NCI-H1417 treated with DMSO at 0.1 percent for 48 hours (cell line): ENCODE data around the gene MEG3.

Experiments
- DNase-seq: peaks from one replicate; lab custom pipeline; 2025; lab: John Stamatoyannopoulos, UW

MEG3 gene

DNA sequence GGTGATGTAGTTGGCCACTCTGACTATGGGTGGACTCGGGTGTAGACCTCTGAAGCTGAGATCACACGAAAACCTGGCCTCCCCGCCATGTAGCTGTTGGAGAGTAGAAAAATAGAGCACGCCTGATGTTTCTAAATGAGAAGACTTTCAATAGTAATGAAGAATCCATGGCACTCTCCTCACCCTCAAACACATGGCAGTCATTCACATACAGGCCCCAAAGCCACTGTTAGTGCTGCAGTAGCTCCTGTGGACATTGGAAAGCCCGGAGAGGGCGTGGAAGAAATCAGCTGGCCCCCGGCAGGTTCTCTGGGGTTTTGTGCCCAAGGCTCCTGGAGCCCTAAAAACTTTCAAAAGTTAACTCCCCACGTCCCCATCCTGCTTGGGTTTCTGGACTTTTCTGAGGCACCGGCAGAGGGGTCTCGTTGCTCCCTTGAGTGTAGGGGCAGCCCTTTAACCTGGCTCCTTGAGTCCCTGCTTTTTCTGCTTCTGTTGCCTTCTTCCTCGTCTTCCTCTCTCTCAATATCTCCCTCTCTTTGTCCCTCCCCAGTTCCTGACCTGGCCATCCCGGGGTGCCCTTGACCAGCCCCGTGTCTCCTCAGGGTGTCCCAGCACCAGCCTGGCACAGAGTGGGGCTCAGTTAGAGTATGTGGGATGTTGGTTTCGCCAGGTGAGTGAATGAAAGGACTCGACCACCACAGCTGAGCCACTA lies 8.3 kb downstream of the MEG3 start:
- DNase-seq: no peak

DNA sequence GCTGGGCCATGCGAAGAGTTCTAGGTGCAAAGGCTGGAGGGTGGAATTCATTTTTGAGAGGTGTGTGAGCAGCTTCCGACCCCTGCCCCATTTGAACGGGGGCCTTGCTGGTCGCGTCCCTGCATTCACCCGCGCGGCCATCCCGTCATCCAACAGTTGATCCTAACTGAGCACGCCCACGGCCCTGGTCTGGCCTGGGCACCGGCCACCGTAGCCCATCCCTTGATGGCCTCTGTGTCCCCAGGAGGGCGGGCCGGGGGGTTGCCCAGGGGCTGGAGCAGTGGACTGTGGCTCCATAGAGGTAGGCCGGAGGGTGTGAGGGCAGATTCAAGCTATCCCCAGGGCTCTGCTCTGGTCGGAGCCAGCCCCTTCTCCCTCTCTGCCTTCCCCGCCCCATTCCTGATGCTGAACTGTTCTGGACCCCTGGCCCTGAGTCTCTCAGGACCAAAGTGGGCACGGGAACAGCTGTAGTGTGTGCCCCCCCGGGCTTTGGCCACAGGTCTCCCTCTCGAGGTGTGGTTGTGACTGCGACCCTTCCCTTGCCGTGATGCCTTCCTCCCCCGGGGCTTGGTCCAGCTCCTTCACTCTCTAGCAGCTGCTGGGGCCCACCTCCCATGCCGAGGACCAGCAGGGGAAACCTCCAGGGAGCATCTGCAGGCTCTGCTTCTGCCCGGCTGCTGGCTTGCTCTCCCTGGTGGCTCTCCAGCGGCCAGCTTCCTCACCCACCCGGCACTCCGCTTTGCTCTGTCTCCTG lies 9.1 kb downstream of the MEG3 start:
- no peak for DNase-seq

DNA sequence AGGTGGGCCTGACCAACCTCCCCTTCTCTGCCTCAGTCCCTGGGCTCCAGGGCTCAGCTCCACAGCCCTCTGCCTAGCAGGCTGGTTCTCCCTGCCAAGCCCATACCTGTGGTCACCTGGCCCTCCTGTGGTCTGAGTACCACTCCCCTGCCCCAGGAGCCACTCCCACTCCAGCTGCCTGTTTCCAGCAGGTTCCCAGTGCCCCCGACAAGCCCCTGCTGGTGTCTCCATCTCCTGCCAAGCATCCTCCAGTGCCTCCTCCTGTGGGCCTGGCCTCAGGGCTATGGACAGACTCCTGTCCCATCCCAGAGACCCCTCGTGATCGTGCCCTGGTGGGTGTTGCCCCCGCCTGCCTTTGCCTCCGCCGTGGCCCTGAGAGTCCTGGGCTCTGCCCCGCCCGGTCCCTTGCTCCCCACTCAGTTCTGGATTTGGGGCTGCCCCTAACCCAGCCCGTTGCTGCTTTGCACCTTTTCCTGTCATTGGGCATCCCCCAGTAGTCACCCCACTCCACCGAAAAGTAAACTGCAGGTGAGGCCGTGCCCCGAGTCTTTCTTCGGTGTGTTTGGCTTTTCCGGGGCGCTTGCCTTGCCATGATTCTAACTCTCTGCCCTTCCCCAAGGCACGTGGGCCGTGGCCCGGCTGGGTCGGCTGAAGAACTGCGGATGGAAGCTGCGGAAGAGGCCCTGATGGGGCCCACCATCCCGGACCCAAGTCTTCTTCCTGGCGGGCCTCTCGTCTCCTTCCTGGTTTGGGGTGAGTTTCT lies 9.8 kb downstream of the MEG3 start:
- no peak for DNase-seq

DNA sequence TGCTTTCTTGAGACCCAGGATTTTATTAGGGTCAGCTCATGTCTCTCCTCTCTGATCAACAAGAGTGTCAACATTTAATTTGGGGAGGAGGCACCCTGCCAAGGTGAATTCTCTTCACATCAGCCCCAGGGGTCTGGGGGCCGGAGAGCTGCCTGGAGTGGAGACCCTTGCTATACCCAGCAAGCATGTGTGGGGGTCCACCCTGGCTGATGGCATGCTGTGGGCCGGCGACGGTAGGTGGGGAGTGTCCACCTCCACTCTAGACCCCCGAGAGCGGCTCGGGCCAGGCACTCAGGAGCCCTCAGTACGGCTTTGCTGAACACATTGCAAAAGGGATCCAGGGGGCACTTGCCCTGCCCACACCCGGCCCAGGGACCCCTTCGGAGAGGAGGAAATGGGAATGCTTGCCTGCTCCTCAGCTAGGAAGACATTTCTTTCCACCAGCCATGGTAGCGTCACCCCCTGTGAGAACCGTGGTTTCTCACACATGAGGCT lies 10.4 kb downstream of the MEG3 start:
- no peak for DNase-seq

- DNase-seq: no peak
Measured at GRCh38 chr14:100836941-100837804, 11.3 kb downstream of the MEG3 start.

DNA sequence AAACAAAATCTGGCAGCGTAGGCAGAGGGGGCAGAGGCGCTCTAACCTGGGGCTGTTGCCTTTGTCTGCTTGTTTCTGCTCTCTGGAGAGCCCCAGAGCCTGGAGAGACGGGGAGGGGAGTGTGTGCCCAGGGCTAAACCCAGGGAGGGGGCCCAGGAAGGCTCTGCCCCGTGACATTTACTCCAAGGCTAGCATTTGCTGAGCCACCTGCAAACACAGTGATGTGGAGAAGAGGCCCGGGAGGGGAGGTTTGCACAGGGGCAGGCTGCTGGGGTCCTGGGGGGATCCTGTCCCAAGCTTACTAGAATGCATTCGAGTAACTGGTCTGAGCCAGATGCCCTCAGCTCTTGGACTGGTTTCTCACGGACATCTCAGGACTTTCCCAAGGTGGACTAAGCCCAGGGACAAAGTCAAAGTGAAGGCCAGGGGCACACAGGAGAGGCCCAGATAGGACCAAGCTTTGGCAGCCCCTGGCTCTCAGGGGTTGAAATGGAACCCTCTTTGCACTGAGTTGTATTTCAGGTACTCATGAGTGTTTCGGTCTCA lies 12.0 kb downstream of the MEG3 start:
- DNase-seq: no peak

DNA sequence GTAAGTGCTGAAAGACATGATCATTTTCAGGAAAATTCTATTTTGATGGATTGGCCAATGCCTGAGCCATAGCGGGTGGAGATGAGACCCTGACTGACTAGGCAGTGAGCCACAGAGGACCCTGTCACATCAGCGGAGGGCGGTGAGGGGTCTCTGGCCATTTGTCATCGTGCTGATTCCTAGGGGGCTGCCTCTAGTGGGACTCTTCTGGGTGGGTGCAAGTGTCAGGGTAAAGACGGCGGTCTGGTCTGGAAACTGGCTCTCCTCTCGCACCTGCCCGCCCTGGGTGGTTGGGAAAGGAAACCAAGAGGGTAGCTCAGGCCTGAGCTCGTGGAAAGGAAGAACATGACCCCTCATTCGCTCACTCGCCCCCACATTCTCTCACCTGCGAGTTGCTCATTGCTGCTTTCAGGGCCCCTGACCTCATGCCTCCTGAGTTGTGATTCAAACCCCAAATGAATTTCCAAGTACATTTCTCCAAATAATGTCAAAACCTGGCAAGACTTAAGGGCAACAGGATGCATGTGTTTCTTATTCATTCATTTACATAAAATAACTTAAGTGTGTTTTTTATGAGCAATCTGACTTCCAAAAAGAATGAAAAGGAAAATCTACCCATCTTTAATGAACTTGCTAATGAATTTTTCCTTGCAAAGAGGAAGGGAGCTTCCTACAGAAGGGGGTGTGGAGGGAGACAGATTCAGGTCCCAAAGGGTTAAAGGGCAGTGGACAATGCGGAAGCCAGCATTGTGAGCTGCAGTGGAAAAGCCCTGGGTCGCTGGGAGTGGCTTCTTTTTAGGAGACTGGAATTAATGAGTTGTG lies 12.8 kb downstream of the MEG3 start:
- DNase-seq: no peak

DNA sequence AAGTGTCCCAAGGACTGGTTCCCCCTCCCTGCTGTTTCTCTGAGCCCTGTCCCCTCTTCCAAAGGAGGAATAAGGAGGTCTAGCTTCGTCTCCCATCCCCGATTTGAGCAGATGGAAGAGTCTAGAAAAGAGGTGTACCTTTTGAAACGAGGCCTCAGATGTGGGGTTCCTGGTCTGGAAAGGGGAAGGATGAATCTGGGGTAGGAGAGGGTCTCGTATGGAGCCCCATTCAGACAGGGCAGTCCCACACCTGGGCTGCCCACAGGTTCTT lies 13.3 kb downstream of the MEG3 start:
- DNase-seq: no peak

DNA sequence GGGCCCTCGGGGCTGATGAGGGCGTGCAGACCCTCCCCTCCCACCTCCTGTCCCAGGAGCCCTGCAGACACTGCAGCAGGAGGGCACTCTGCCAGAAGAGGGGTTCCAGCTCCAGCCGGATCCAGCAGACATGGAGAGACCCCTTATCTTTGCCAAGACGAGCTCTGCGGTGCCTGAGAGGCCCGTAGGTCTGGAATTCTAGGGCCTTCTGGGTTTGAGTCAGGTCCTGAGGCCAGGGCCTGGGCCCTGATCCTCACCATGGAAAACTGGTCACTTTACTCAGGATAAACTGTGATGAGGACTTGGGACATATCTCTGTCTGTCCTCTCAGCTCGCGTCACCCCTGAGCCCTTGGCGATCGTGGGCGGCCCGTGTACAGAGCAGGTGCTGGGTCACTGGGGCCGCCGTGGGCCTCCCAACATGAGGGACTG lies 13.8 kb downstream of the MEG3 start:
- no peak for DNase-seq

DNA sequence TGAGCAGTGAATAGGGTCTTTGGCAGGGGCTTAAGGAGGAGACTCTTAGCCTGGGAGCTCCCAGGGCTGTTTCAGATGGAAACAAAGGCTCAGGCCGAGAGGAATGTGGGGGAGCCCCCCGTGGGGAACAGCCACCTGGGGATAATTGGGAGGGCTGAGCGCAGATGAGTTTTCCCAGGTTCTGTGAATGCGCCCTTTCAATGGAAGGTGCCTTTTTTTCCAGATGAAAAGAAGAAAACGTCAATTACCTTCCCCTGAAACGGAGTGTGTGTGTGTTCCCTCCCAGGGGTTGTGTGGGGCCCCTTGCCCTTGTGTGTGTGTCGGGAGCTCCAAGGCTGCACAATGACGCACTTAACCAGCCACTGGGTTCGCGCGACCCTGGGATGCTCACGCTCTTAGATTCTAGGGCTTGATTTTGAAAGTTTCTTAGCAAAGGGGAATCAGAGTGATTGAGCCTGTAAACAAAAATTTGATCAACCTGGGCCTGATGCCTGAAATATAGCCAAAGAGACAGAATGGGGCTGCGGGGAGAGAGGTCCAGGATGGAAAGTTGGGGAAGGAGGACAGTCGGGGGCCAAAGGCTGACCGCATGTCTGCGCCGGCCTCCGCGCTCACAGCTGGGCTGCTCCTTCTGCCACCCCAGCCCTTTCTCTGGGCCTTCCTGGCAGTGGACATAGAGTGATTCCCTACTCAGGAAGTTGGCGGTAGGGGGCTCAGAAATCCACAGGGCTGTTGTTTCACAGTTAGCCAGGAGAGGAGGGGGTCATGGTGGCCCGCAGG lies 14.6 kb downstream of the MEG3 start:
- DNase-seq: no peak

DNA sequence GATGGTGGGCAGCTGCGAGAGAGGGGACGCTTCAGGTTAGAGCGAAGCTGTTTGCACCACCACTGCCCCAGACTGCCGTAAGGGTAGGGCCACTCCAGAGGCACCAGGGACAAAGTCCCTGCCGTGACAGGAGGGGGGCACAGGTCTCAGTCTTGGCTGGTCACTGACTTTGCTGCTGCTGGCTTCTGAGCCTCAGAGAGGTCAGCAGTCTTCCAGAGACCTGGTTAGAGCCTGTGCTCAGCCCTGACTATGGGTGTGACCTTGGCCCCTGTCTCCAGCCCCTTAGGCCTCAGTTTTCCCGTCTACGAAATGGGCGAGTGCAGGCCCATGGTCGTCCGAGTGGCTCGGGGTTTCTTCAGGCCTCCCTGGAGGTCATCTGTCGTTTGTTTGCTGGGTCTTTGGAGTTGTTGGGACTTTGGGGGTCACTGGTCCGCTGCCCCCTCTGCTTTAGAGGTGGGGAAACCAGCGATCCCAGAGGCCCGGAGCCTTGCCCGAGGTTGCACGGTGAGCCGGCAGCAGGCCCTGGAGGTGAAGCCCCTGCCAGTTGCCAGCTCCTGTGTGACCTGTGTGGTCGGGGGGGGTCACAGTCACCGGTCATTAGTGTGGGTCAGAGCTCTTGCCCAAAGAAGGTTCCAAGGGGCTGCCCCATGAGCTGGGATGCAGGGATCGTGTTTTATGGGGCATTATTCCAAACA lies 15.3 kb downstream of the MEG3 start:
- no peak for DNase-seq

GRCh38 chr14:100841761-100842403 lies 16.0 kb downstream of the MEG3 start:
- DNase-seq: peak; percentile 96

GRCh38 chr14:100842799-100843198 lies 16.9 kb downstream of the MEG3 start:
- no peak for DNase-seq

- no peak for DNase-seq
Measured at GRCh38 chr14:100844082-100844408, 18.1 kb downstream of the MEG3 start.

- DNase-seq: no peak
Measured at GRCh38 chr14:100844421-100844820, 18.5 kb downstream of the MEG3 start.

DNA sequence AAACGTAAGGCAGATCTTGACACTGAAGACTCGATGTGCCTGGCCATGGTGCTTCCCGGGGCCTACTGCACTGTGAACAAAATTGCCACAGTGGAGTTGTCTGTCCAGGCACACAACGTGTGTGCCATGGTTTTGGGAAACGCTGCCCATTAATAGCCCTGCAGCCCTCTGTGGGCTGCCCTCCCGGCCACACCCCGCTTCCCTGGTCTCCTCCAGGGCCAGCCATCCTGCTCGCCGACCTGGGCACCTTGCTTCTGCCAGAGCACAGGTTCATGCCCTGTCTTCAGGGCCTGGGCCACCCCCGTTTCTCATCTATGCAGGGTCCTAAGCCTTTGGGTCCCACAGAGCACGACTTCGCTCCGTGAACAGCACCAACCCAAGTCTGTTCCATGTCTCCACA lies 18.9 kb downstream of the MEG3 start:
- no peak for DNase-seq

DNA sequence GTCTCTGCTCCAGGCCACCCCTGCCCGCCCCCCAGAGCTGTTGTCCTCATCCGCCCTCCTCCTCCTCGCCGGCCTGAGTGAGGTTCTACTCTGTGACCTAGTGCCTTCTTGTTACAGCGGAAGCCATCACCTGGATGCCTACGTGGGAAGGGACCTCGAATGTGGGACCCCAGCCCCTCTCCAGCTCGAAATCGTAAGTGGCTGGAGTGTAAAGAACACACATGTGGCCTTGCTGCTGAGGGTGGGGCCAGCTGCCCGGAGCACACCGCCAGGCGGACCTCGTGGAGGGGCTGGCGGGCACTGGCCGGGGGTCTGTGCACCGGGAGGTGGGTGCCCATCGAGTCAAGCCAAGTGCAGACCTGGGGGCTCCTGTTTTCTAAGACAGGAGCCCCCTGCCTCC lies 19.4 kb downstream of the MEG3 start:
- DNase-seq: no peak

DNA sequence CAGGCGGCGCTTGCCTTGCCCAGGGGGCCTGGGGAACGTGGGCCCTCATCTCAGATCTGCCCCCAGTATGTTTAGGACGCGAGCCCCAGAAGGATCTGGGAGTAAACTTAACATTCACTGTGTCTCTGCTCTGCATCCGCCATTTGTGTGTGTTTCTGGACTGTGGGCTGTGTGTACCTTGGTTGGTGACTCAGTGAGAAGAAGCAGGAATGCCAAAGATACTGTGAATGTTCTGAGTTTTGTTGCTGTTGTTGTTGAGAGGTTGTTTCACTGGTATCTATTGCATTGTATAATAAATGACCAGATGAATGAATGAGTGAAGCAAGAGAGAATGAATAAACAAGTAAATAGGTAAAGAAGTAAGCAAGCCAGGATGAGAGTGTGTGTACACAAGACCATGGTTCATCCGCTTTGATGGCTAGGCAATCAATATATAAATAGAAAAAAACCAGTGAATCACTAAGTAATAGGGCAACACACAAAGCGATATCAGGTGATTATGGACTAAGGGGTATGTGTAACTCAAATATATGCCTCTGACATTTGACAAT lies 20.5 kb downstream of the MEG3 start:
- no peak for DNase-seq
